Daoy (cell line): Measurements from ENCODE around the gene STARD6. TPM values are rescaled to one million over a fixed set of nuclear protein-coding genes. Genes with fewer than 3 reads are reported as not detected.
"Not testable (repeated sequence)": the region's sequence is repeated elsewhere in the genome, so short reads cannot be mapped to it uniquely, and the experiment has no call there.

Experiments
- DNase-seq: peaks from one replicate; pipeline ENCODE4 v3.0.0-alpha.2; 2015; ENCODE audit warnings: low read depth
- total RNA-seq: library from RNA; depleted of rRNA; stranded (reverse); fragments of >200 nt; shearing (Covaris generic); gene quantifications from 2 replicates; pipeline ENCODE4 v1.2.3, GENCODE V29; 2014

STARD6 gene
- total RNA-seq, 1 experiment from 2014 or later = 0.11 TPM

GRCh38 chr18:54338230-54338629, 19.4 kb downstream of the STARD6 start:
- no peak for DNase-seq

- no peak for DNase-seq
Measured at GRCh38 chr18:54335638-54336173, 22.0 kb downstream of the STARD6 start.

GRCh38 chr18:54330768-54331548, 26.7 kb downstream of the STARD6 start:
- DNase-seq = no peak

GRCh38 chr18:54329787-54330186, 27.9 kb downstream of the STARD6 start:
- DNase-seq = no peak

GRCh38 chr18:54327818-54328217, 29.8 kb downstream of the STARD6 start:
- DNase-seq = peak; percentile 3

- DNase-seq = no peak
Measured at GRCh38 chr18:54323970-54324369, 33.7 kb downstream of the STARD6 start.

- no peak for DNase-seq
Measured at GRCh38 chr18:54323561-54323960, 34.1 kb downstream of the STARD6 start.

- DNase-seq = no peak
Measured at GRCh38 chr18:54316071-54316820, 41.4 kb downstream of the STARD6 start.

GRCh38 chr18:54309564-54309963, 48.1 kb downstream of the STARD6 start:
- not testable (repeated sequence) for DNase-seq

GRCh38 chr18:54303408-54303807, 54.2 kb downstream of the STARD6 start:
- DNase-seq = no peak

- not testable (repeated sequence) for DNase-seq
Measured at GRCh38 chr18:54298991-54299390, 58.7 kb downstream of the STARD6 start.

GRCh38 chr18:54296062-54296461, 61.6 kb downstream of the STARD6 start:
- DNase-seq = no peak

- no peak for DNase-seq
Measured at GRCh38 chr18:54294274-54294673, 63.4 kb downstream of the STARD6 start.

GRCh38 chr18:54284981-54285785, 72.5 kb downstream of the STARD6 start:
- DNase-seq = peak; percentile 46

- no peak for DNase-seq
Measured at GRCh38 chr18:54284535-54284934, 73.1 kb downstream of the STARD6 start.

- DNase-seq = no peak
Measured at GRCh38 chr18:54280220-54280569, 77.5 kb downstream of the STARD6 start.

- no peak for DNase-seq
Measured at GRCh38 chr18:54279477-54280219, 78.0 kb downstream of the STARD6 start.

GRCh38 chr18:54278615-54279014, 79.0 kb downstream of the STARD6 start:
- no peak for DNase-seq

- DNase-seq = no peak
Measured at GRCh38 chr18:54277899-54278298, 79.8 kb downstream of the STARD6 start.
